ENCODE data around the gene ARHGAP15.

ARHGAP15 gene

DNA sequence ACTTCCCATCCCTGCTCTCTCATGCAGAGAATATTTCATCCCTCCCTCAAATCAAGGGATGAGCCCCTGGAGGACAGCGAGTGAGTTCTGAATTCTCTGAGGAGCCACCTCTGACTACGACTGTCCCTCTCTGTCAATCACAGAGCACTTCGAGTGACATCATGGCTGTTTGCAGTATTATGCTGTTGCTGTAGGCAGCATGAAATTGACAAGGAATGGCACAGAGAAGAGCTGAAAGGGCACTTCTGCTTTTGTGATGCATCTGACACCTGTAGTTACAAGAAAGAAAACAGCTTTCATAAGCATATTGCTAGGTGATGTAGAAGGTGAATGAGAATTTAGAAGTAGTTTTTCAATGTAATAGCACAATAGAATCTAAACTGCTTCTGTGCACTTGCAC is 166.9 kb downstream of the ARHGAP15 start:
- DNase-seq (ENCODE audit: low read depth in 1 of 2, low spot score in 1 of 2), result peak in 1 of 2 experiments; percentile 9
- TF ChIP-seq GABPA (IDR thresholded peaks at IDR 0.05; ENCODE audit: low read depth) (no peak), SPI1 (IDR thresholded peaks at IDR 0.05; ENCODE audit: borderline replicate concordance, low read depth) (peak; percentile 79; the same call in 1 of the 2 replicates), POLR2AphosphoS5 (IDR thresholded peaks at IDR 0.05; ENCODE audit: low read depth) (no peak)
- TF ChIP-seq, protein P1, sequence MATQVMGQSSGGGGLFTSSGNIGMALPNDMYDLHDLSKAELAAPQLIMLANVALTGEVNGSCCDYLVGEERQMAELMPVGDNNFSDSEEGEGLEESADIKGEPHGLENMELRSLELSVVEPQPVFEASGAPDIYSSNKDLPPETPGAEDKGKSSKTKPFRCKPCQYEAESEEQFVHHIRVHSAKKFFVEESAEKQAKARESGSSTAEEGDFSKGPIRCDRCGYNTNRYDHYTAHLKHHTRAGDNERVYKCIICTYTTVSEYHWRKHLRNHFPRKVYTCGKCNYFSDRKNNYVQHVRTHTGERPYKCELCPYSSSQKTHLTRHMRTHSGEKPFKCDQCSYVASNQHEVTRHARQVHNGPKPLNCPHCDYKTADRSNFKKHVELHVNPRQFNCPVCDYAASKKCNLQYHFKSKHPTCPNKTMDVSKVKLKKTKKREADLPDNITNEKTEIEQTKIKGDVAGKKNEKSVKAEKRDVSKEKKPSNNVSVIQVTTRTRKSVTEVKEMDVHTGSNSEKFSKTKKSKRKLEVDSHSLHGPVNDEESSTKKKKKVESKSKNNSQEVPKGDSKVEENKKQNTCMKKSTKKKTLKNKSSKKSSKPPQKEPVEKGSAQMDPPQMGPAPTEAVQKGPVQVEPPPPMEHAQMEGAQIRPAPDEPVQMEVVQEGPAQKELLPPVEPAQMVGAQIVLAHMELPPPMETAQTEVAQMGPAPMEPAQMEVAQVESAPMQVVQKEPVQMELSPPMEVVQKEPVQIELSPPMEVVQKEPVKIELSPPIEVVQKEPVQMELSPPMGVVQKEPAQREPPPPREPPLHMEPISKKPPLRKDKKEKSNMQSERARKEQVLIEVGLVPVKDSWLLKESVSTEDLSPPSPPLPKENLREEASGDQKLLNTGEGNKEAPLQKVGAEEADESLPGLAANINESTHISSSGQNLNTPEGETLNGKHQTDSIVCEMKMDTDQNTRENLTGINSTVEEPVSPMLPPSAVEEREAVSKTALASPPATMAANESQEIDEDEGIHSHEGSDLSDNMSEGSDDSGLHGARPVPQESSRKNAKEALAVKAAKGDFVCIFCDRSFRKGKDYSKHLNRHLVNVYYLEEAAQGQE (IDR thresholded peaks at IDR 0.05; ENCODE audit: insufficient replicate concordance, low read depth), result no peak
- TF ChIP-seq, protein P2, sequence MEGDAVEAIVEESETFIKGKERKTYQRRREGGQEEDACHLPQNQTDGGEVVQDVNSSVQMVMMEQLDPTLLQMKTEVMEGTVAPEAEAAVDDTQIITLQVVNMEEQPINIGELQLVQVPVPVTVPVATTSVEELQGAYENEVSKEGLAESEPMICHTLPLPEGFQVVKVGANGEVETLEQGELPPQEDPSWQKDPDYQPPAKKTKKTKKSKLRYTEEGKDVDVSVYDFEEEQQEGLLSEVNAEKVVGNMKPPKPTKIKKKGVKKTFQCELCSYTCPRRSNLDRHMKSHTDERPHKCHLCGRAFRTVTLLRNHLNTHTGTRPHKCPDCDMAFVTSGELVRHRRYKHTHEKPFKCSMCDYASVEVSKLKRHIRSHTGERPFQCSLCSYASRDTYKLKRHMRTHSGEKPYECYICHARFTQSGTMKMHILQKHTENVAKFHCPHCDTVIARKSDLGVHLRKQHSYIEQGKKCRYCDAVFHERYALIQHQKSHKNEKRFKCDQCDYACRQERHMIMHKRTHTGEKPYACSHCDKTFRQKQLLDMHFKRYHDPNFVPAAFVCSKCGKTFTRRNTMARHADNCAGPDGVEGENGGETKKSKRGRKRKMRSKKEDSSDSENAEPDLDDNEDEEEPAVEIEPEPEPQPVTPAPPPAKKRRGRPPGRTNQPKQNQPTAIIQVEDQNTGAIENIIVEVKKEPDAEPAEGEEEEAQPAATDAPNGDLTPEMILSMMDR (IDR thresholded peaks at IDR 0.05; ENCODE audit: insufficient read depth, low read length), result no peak
- Histone ChIP-seq H3K27me3 (ENCODE audit: insufficient read depth, poor library complexity, severe bottlenecking) (no peaks in the 10 kb centered on the region), H3K27ac (replicated peaks) (no peak overlapping the region), H3K4me3 (replicated peaks; ENCODE audit: insufficient read depth, low read length) (no peak overlapping the region)

DNA sequence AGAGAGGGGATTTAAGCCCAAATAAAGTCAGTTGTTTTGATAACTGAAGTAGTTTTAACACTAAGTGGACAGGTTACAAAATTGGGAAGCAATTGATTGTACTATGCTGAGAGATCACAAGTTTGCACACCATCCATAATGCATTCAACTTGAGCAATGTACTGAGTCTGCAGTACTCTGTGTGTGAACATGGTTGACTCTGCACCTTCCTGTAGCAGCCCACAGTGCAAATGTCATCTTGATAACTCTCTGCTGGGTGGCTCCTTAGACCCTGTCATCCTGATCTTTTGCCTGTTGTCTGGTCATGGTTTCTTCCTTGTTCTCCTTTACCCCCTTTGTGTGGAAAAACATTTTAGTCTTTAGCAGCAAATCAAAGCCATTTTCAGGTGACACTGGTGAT is 168.0 kb downstream of the ARHGAP15 start:
- Histone ChIP-seq H3K27ac (replicated peaks) (no peak overlapping the region), H3K27me3 (ENCODE audit: insufficient read depth, poor library complexity, severe bottlenecking) (no peaks in the 10 kb centered on the region), H3K4me3 (replicated peaks; ENCODE audit: insufficient read depth, low read length) (no peak overlapping the region)
- DNase-seq (ENCODE audit: low read depth in 1 of 2, low spot score in 1 of 2), result no peak
- TF ChIP-seq, protein P2 (IDR thresholded peaks at IDR 0.05; ENCODE audit: insufficient read depth, low read length), result no peak
- TF ChIP-seq SPI1 (IDR thresholded peaks at IDR 0.05; ENCODE audit: borderline replicate concordance, low read depth) (no peak), GABPA (IDR thresholded peaks at IDR 0.05; ENCODE audit: low read depth) (no peak), POLR2AphosphoS5 (IDR thresholded peaks at IDR 0.05; ENCODE audit: low read depth) (no peak)
- TF ChIP-seq, protein P1 (IDR thresholded peaks at IDR 0.05; ENCODE audit: insufficient replicate concordance, low read depth), result no peak

DNA sequence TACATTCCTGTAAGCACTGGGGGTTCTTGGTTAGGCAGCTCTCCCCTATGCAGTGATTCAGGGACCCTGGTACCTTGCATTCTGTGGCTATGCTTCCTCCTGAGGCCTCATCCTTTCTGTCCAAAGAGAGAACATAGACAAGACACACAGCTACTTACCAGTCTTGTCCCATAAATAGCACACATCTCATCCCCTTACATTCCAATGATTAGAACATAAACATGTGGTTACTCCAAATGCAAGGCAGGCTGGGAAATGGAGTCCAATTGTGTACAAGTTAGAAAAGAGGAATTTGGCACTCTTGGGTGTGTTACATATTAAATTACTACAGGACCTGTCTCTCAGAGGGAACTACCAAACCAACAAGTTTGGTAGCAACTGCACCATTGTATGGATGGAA is 171.3 kb downstream of the ARHGAP15 start:
- TF ChIP-seq, protein P2 (IDR thresholded peaks at IDR 0.05; ENCODE audit: insufficient read depth, low read length), result no peak
- TF ChIP-seq GABPA (IDR thresholded peaks at IDR 0.05; ENCODE audit: low read depth) (no peak), POLR2AphosphoS5 (IDR thresholded peaks at IDR 0.05; ENCODE audit: low read depth) (no peak), SPI1 (IDR thresholded peaks at IDR 0.05; ENCODE audit: borderline replicate concordance, low read depth) (no peak)
- TF ChIP-seq, protein P1 (IDR thresholded peaks at IDR 0.05; ENCODE audit: insufficient replicate concordance, low read depth), result no peak
- Histone ChIP-seq H3K4me3 (replicated peaks; ENCODE audit: insufficient read depth, low read length) (no peak overlapping the region), H3K27me3 (ENCODE audit: insufficient read depth, poor library complexity, severe bottlenecking) (no peaks in the 10 kb centered on the region), H3K27ac (replicated peaks) (no peak overlapping the region)
- DNase-seq (ENCODE audit: low read depth in 1 of 2, low spot score in 1 of 2), result no peak

Data from HL-60 (cell line).